ENCODE data around the gene NPIPA8. TPM values are rescaled to one million over a fixed set of nuclear protein-coding genes. Genes with fewer than 3 reads are reported as not detected.
"Not testable (repeated sequence)": the region's sequence is repeated elsewhere in the genome, so short reads cannot be mapped to it uniquely, and the experiment has no call there.

The NPIPA8 gene
- total RNA-seq, 4 donors from 2014 or later = 14.8 to 98.3 TPM; not detected in 2

DNA sequence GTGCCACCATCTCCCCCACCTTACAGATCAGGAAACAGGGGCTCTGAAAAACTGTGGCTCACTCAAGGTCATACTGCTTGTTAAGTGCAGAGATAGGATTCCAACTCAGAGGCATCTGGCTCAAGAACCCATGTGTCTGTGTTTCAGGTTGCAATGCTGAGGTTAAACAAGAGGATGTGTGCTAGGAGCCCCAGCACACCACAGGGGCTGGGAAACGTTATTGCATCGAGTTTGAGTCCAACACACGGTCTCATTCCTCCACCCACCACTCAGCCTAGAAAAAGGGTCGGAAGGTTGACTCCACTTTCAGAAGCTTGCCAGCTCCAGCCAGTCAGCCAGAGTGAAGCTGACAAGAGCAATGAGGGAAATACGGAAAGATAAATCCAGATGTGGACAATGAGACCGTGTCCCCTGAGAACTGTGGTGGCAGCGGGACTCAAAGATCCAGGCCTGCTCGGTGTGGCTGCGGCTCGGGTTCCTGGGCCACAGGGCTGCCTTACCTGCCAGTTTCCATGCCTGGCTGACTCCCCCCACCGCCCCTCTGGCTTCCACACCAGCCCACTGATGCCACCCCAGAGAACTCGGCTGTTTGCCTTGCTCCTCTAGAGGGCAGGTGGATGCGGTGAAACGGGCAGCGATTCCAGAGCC, 33.4 kb downstream of the NPIPA8 start:
- H3K4me3 ChIP-seq (ENCODE audit: low read depth, poor library complexity, severe bottlenecking); DNase-seq (ENCODE audit: low spot score in 2 of 2); intact Hi-C loops (cut with DNase I; ENCODE audit: low total_unique reads): not testable (repeated sequence)
- WGBS, 2 donors = no CpG with 5 or more reads among the region's 15 CpGs

DNA sequence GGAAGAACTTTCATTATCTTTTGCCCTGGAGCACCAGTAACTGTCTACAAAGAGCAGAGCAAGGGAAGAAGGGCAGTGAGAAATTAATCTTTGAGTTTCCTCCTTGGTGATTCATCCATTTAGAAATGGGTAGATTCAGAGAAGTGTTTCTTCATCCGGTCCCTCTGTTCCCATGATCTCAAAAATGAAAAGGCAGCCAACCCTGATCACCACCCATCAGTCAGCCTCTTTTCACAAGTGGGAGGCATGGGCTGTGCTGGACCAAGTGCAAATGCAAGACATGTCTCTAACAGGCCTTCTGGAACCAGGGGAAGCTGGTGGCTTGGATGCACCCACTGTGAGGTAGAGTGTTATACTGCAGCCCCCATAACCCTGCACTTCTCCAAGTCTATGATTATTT, 38.8 kb downstream of the NPIPA8 start:
- DNase-seq (ENCODE audit: low spot score in 2 of 2); intact Hi-C loops (cut with DNase I; ENCODE audit: low total_unique reads); H3K4me3 ChIP-seq (ENCODE audit: low read depth, poor library complexity, severe bottlenecking): not testable (repeated sequence)
- WGBS, 2 donors = no CpG with 5 or more reads among the region's 1 CpG

DNA sequence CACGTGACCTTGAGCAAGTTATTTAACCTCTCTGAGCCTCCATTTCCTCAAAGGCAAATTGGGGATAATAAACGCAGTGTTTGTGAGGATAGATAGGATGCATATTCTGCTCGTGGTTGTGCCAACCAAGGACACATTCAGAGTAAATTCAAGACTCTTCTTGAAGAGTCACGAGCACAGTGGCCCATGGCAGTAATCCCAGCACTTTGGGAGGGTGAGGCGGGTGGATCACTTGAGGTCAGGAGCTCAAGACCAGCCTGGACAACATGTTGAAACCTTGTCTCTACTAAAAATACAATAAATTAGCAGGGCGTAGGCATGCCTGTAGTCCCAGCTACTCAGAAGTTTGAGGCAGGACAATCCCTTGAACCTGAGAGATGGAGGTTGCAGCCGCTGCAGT, 39.6 kb downstream of the NPIPA8 start:
- H3K4me3 ChIP-seq (ENCODE audit: low read depth, poor library complexity, severe bottlenecking); DNase-seq (ENCODE audit: low spot score in 2 of 2); intact Hi-C loops (cut with DNase I; ENCODE audit: low total_unique reads): not testable (repeated sequence)
- WGBS, 2 donors = no CpG with 5 or more reads among the region's 7 CpGs

DNA sequence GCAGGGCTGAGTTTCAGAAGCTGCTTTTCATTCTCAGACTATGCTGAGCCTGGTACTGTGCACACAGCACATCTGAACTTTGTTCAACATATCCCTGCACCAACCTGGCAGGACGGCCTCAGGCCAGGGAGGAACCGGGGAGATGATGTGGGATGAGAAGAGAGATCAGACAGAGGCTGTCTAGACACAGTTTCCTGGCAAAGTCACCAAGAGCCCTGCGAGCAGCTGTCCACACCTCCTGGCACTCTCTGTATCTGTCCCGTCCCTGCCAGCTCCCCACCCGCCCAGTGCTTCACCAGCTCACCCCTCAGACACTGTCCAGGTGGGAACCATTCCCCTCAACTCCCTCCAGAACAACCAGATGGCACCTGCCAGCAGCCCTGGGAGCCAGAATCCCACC, 42.2 kb downstream of the NPIPA8 start:
- DNase-seq (ENCODE audit: low spot score in 2 of 2); intact Hi-C loops (cut with DNase I; ENCODE audit: low total_unique reads); H3K4me3 ChIP-seq (ENCODE audit: low read depth, poor library complexity, severe bottlenecking): not testable (repeated sequence)
- no CpG with 5 or more reads among the region's 5 CpGs for WGBS, 2 donors

- DNase-seq (ENCODE audit: low spot score in 2 of 2); H3K4me3 ChIP-seq (ENCODE audit: low read depth, poor library complexity, severe bottlenecking); intact Hi-C loops (cut with DNase I; ENCODE audit: low total_unique reads): not testable (repeated sequence)
- 60 to 67% methylated on average over 1 of the region's 3 CpGs for WGBS, 2 donors
Measured at GRCh38 chr16:18293337-18293956, 43.1 kb downstream of the NPIPA8 start.

DNA sequence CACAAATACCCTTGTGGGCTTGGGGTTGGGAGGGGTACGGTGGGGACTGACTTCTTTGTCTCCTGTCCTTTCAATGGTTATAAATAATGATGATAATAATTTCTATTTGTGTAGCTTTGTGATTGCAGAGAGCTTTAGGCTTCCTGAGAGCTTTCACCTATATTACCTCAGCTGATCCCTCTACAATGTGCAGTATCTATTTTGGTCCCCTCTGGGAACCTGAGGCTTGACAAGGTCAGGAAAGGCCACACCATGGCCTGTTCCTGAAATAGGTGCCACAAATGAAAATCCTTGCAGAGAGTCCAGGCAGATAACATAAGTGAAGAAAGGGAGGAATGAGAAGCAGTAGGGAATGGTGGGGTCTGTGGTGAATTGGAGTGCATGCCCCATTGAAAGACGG, 45.6 kb downstream of the NPIPA8 start:
- WGBS, 2 donors = no CpG with 5 or more reads among the region's 2 CpGs
- intact Hi-C loops (cut with DNase I; ENCODE audit: low total_unique reads); DNase-seq (ENCODE audit: low spot score in 2 of 2); H3K4me3 ChIP-seq (ENCODE audit: low read depth, poor library complexity, severe bottlenecking): not testable (repeated sequence)

- DNase-seq (ENCODE audit: low spot score in 2 of 2); H3K4me3 ChIP-seq (ENCODE audit: low read depth, poor library complexity, severe bottlenecking); intact Hi-C loops (cut with DNase I; ENCODE audit: low total_unique reads): not testable (repeated sequence)
- no CpG with 5 or more reads among the region's 1 CpG for WGBS, 2 donors
Measured at GRCh38 chr16:18286342-18286741, 50.2 kb downstream of the NPIPA8 start.

DNA sequence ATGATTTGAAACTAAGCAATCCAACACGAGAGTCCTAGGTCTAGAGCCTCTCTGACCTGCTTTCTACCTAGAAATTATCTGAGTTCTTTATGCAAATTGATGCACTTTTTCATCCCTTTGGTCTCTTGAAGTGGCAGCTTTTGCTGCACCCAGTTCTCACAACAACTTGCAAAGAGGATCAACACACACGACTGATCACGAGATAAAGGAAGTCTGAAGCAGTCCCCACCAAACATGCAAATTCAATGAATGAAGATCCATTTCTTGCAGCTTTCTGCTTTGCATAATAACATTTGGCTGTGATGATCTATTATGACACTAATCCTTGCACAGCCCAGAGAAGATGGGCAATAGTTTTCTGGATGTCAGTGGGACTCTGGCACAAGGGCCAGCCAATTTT, 56.2 kb downstream of the NPIPA8 start:
- intact Hi-C loops (cut with DNase I; ENCODE audit: low total_unique reads); H3K4me3 ChIP-seq (ENCODE audit: low read depth, poor library complexity, severe bottlenecking); DNase-seq (ENCODE audit: low spot score in 2 of 2): not testable (repeated sequence)
- no CpG with 5 or more reads among the region's 3 CpGs for WGBS, 2 donors

GRCh38 chr16:18276756-18277155, 59.8 kb downstream of the NPIPA8 start:
- intact Hi-C loops (cut with DNase I; ENCODE audit: low total_unique reads); H3K4me3 ChIP-seq (ENCODE audit: low read depth, poor library complexity, severe bottlenecking); DNase-seq (ENCODE audit: low spot score in 2 of 2): not testable (repeated sequence)
- 57% methylated on average over 1 of the region's 3 CpGs; no CpG with 5 or more reads in 1 of the 2 donors for WGBS, 2 donors

GRCh38 chr16:18270171-18270570, 66.4 kb downstream of the NPIPA8 start:
- 83 to 85% methylated on average over 1 to 2 of the region's 2 CpGs for WGBS, 2 donors
- DNase-seq (ENCODE audit: low spot score in 2 of 2); intact Hi-C loops (cut with DNase I; ENCODE audit: low total_unique reads); H3K4me3 ChIP-seq (ENCODE audit: low read depth, poor library complexity, severe bottlenecking): not testable (repeated sequence)

Small RNA genes within 50 kb of the gene (microRNA-seq; reads per million reads assigned to microRNA genes)
- gene MIR6511A4 (ENCODE audit: borderline number of aligned reads in 1 of 2, borderline replicate concordance in 2 of 2) (0 reads per million in 2 donors), gene MIR6770-3 (ENCODE audit: borderline number of aligned reads in 1 of 2, borderline replicate concordance in 2 of 2) (0 reads per million in 2 donors)

Other genes starting within 250 kb of the NPIPA8 start
- gene NOMO2, start 225.4 kb upstream of the NPIPA8 start, total RNA-seq = 10 to 100 TPM; 45.1 to 84.4 (median 62.5) TPM